Posterior vena cava (tissue), 2 donors: Measurements from ENCODE around the gene GLO1. TPM values are rescaled to one million over a fixed set of nuclear protein-coding genes. Genes with fewer than 3 reads are reported as not detected.
"Not testable (repeated sequence)": the region's sequence is repeated elsewhere in the genome, so short reads cannot be mapped to it uniquely, and the experiment has no call there.

Source experiments
- DNase-seq: peaks from one replicate; pipeline ENCODE4 v3.0.0-alpha.2; 2020; ENCODE audit warnings: low spot score
- intact Hi-C, 2 donors: fragments of 100-400 bp; cut with DNase I; formaldehyde crosslinking; loops; one replicate each; pipeline versions ENCODE4 v1.14.1 to v1.14.2; 2022 to 2023
- total RNA-seq, 2 donors: library from RNA; stranded (reverse); fragmentation: NEBNext Ultra II Directional; extraction: Animal tissue kit (Norgen Biotek cat#: 25700); gene quantifications; one replicate each; pipeline ENCODE4 v1.2.1, GENCODE V29; 2021
- donor health status: DM: yes; HTN: yes; CAD: no.
- donor health status: DM: yes; HTN: yes; CAD: no.

Gene GLO1
- total RNA-seq, 2 donors from 2014 or later = 40.3 to 53.4 TPM

DNA sequence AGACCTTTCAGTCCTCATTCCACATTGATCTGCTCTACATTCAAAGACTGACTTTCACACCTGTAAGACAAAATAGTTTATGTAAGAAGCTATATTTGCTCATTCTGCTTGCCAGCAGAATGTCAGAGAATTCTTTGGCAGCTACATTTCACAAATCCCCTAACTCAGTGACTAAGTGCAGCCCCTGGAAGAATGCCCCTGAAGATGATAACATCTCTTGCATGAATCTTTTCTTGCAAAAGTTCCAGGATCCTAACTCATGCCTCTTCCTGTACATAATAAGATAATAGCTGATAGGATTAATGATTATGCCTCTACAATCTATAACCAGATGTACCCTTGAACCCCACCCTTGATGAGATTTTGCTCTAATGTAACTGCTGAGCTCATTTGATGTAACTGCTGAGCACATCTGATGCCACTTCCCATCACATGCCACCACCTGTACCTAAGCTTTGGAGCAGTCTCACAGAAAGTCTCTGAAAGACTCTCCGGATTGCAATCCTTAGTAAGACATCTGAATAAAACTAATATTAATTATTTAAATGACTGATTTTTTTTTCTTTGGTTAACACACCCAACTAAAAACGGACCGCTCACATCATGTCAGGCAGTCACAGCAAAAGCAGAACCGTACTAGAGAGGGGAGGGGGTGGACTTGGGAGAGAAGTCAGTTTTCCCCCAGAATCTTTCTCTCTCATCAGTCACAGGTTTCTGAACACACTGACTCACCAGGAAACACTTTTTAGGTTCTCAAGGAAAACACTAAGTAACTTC is 11.5 kb upstream of the GLO1 start:
- intact Hi-C loops = no loop called here
- no peak for DNase-seq

DNA sequence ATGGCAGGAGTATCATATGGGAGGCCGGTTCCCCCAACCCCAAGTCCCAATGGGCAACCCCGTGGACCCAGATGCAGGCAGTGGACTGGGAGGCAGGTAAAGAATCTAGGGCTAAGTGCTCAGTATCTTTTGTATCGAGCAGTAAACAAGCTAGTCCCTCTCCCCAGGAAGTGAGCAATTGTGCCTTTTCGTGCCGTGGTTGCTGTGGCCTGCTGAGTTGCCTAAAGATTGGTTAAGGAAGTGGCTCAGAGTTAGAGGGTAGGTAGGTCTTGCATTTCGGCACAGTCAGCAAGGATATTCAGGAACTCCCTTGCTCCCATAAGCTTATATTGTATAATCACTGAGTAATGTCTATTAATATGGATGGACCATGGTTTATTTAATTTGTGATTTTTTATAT is 10.9 kb upstream of the GLO1 start:
- no peak for DNase-seq
- intact Hi-C loops = no loop called here

DNA sequence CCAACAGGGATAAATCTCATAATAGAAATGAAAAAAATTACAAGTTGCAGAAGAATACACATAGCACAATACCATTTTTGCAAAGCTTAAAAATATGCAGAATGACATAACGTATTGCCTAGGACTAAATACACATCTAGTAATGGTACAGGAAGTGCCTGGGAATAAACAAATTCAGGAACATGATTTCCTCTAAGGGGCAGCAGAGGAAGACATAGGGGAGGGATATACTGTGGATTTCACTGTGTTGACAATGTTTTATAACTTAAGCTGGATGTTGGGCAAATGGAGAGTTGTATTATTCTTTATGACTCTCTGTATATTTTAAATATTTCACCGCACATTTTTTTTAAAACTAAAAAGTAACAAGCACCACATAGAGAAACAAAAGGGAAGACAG is 5.6 kb upstream of the GLO1 start:
- DNase-seq = no peak
- intact Hi-C loops = no loop called here

DNA sequence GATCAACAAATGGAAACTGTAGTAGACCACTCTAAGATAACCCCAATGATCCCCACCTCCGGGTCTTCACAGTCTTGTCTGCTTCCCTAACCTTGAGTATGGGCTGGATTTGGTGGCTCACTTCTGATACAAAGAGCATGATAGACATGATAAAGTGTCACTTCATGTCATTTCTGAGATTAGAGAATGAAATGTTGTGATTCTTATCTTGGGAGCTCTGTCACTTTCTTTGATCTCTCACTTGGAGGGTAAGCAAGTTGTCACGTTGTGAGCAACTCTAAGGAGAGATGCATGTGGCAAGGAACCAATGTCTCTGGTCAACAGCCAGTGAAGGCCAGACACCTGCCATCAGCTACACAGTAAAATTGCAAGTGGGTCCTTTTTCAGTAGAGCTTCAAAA is 3.0 kb upstream of the GLO1 start:
- intact Hi-C loops = no loop called here
- DNase-seq = no peak

DNA sequence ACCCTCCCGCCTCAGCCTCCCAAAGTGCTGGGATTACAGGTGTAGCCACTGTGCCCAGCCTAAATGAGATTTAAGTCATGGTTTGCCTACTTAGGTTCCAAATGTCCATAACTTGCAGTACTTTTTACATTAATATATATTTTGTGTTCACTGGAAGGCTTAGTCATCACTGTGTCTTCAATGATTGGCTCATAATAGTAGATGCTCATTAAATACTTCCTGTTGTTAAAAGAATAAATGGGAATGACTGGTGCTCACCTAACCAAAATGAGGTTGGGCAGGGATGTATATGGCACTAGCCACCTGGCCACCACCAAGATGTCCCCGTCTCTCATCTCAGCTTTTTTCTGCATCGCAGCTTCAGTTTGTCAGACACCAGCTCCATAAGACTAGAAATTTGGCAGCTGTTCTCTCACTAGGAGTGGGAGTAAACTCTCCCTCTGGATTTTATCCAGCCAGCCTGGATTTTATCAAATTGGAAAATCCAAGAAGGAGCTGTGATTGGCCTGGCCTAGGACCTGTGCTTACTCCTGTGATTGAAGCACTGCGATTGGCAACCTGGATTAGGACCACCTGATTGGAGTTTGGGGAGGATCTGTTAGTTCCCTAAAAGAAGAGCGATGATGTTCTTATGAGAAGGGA is 1.1 kb upstream of the GLO1 start:
- intact Hi-C loops = no loop called here
- no peak for DNase-seq

DNA sequence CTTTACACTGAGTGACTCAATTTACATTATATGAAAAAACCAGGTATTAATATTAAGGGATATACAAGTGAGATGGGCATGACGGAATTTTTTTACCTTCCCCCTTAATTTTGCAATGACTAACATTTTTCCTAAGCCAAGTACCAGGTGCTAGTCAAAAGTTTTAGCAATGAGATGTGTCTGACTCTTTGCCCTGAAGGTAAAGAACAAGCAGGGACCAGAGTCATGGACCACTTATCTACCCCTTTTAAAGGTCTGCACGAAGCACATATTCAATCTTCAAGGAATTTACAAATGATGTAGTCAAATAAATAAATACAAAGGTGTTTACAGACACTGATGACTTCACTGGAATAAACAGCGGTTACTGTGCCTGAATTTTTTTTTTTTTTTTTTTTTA is 1.4 kb downstream of the GLO1 start:
- no peak for DNase-seq
- intact Hi-C loops = no loop called here

DNA sequence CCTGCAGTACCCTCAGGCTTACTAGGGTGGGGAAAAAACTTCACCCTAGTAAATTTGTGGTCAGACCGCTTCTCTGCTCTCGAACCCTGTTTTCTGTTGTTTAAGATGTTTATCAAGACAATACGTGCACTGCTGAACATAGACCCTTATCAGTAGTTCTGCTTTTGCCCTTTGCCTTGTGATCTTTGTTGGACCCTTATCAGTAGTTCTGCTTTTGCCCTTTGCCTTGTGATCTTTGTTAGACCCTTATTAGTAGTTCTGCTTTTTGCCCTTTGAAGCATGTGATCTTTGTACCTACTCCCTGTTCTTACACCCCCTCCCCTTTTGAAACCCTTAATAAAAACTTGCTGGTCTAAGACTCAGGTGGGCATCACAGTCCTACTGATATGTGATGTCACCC is 3.2 kb downstream of the GLO1 start:
- DNase-seq, intact Hi-C loops: not testable (repeated sequence)

DNA sequence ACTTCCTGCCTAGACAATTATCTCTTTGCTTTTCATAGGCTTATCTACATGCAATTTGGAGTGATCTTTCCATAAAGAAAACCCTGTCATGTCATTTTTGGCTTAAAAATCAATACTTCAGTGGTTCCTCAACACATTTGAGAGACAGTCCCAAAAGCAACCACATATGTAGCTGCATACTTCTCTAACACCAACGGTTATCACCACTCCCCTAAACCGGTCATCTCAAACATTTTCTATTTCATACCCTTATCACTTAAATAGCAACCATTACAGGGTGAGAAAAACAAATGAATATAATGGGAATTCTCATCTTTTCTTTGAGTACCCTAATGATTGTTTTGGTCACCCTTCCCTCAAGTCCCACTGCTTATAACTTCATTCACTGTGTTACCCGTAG is 5.1 kb downstream of the GLO1 start:
- intact Hi-C loops = no loop called here
- no peak for DNase-seq

DNA sequence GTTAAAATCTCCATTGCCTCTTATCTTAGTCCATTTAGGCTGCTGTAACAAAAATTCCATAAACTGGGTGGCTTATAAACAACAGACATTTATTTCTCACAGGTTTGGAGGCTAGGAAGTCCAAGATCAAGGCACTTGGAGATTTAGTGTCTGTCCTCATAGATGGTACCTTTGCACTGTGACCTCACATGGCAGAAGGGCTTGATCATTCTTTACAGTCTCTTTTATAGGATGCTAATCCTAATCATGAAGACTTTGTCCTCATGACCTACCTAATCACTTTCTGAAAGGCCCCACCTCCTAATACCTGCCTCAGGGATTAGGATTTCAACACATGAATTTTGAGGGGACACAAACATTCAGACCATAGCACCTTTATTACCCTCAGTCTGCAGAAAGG is 6.6 kb downstream of the GLO1 start:
- DNase-seq = no peak
- intact Hi-C loops = no loop called here

DNA sequence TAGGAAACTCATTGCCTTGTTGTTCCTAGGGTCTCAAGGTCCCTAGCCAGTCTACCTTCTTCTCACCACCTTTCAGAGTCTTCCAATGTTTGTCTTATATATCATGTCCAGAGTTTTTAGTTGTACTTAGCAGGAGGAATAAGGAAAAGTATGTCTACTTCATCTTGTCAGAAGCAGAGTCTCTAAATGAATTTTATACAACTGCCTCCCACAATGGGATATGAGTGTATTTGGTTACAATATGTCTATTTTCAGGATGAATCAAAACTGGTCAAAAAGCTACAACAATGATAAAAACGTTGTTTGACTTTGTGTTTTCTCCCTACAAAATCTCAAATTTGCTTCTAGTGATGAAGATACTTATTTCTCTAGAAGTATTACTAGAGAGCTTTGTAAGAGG is 7.0 kb downstream of the GLO1 start:
- DNase-seq = no peak
- intact Hi-C loops = no loop called here

DNA sequence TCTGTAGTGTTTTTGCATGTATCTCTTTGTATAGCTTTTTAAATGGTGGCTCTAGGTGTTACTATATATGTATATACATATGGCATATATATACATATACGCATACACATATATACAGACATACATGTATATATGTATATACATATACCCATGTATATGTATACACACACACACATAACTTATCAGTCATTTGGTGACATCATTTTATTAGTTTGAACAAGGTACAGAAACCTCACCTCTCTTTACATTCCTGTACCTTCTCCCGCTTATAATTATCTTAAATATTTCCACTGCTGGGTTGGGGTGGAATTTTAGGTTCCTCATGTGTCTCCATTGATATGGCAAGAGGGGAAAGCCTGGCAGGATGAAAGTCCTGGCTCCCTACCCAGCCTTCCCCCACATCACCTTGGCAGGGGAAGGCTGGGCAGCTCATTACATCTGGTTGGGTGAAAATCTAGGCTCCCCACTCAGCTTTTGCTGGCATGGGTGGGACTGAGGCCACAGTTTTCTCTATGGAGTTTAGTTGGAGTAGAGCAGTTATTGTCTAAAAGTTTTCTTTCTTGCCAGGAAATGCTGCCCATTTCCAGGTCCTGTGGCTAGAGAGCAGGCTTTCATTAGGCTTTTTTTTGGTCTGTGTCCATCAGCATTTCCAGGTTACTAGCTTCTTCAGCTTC is 7.6 kb downstream of the GLO1 start:
- intact Hi-C loops = no loop called here
- DNase-seq = no peak

DNA sequence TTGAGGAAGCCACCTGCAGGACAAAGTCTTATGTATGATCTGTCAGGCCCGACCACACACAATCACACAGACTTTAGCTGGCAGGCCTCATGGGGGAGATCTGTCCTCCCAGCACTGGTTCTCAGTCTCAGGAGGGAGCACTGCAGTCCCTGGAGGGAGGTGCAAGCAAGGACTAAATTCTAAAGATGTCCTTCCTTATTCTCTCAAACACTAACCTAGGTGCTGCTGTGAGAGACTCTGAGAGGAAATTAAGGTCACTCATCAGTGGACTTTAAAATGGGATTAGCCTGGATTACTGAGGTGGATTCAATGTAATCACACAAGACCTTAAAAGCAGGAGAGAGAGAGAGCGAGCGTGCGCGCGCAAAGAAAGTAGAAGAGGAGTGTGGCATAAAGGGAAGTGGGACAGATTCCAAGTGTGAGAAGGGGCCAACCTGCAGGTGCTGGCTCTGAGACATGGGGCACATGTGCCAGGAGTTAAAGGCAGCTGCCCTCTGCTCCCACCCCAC is 14.3 kb downstream of the GLO1 start:
- intact Hi-C loops = no loop called here
- no peak for DNase-seq

DNA sequence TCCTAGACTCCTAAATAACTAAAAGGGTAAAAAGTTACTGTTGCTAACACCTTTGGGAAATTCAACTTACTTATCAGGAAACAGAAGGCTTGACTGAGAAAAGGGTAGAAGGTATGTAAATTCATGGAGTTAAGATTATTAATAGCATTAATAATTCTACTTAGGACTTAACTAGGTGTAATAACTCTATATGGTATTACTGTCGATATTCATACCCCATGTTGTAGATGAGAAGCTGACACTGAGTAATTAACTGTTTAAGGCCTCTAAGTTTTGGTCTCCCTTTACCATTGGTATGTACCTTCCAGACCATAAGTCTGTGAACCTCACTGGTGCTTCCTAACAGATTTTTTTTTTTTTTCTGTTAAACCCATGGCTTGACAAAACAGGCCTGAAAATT is 15.4 kb downstream of the GLO1 start:
- DNase-seq = no peak
- intact Hi-C loops = no loop called here

DNA sequence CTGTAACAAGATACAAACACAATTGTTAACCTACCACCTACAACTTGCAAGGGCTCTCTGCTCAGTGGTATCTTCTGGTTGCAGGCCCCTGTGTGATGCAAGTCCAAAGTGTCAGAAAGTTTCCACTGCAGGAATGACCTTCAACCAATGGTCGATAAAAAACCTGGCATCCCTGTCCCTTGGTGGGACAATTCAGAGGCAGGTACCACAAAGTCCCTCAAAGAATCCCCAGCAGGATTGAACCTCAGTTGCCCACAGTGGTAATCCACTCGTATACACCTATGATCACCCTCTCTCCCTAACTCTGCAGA is 15.9 kb downstream of the GLO1 start:
- intact Hi-C loops = no loop called here
- no peak for DNase-seq

DNA sequence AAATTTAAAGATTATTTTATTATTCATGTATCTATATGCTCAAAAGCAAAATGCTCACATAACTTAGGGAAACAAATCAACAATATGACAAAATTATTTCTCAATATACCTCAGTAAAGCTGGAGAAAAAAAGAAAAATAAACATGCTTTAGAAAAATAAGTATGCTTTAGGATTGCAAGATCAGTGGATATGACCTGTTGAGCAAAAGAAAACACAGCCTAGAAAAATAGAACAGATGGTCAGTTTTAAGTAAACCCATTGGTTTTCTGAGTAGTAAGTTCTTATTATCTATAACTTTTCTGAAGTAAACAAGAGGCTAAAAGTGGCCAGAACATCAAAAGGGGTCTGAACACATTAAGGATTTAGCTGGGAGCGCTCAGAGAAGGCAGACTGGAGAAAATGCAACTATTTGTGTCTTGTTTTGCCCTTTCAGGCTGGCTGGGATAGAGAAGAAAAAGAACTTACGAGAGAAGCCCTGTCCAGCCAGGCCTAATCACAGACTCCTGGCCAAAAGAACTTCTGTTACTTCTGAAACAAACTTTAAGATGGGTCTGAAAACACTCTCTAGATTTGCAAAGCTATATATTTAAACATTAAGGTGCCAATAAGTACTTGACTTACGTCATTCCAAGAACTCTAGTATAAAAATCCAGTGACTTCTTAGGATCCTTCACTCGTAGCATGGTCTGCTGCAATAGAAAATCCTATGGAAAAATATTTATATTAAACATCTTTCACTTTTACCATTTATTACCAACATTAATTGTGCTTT is 16.5 kb downstream of the GLO1 start:
- intact Hi-C loops = no loop called here

DNA sequence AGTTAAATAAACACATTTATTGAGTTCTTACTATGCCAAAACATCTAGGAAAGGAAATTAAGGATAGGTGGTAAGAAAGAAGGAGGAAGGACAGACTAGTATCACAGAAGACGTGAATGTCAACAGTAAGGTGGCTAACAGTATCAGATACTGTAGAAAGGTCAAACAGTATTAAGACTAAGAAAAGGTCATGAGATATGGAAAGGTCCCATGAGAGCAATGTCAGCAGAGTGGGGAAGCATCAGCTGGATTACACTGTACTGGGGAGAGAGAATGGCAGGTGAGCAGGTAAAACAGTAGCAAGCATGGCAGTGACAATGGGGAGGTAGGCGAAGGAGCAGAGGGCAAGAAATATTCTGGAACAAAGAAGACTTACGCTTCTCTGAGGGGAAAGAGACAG is 18.0 kb downstream of the GLO1 start:
- DNase-seq = no peak
- intact Hi-C loops = no loop called here

More for the DNA sequence above, 16.5 kb downstream of the GLO1 start:
- no peak for DNase-seq

DNA sequence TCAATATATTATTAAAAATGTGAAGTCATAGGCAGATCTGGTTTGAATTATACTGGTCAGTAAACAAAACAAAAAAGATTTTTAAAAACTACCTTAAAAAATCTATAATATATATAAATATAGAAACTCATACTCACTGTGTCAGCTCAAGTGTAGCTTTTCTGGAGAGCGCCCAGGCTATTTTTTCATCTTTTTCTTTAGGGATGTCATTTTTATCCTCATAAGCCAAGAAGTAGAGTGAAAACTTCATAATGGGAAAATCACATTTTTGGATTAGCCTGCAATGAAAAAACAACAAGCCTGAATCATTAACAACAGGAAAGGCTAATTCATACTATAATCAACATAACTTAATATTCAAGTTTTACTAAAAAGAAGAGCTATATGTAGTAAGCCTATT is 18.7 kb downstream of the GLO1 start:
- no peak for DNase-seq

DNA sequence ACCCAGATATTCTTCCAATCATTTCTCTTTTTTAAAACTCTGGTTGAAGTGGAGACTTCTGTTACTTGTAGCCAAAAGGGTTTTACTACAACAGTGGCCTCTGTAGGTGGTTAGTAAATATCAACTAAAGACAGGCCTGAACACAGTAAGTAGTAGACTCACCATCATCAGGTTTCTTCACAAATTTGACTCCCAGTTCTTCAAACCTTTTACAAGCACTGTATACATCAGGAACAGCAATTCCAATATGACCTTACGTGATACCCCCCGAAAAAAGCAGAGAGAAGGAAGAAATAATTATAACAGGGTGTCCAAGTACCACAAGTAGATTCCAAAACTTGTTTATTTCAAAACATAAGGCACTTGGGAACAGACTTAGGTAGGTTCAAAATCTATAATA is 21.1 kb downstream of the GLO1 start:
- no peak for DNase-seq
- intact Hi-C loops = no loop called here

More for the DNA sequence above, 18.7 kb downstream of the GLO1 start:
- intact Hi-C loops = no loop called here

DNA sequence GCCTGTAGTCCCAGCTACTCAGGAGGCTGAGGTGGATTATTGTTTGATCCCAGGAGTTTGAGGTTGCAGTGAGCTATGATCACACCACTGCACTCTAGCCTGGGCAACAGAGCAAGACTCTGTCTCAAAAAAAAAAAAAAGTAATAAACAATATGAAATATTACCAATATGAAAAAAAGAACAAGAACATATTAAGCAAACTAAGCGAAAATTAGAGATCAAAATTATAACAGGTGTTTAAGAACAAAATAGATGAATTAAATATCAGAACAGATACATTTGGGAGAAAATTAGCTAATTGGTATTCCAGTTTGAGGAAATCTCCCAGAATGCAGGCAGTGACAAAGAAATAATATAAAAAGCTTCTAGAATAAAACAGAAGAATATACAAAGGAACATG is 23.3 kb downstream of the GLO1 start:
- DNase-seq = no peak
- intact Hi-C loops = no loop called here

DNA sequence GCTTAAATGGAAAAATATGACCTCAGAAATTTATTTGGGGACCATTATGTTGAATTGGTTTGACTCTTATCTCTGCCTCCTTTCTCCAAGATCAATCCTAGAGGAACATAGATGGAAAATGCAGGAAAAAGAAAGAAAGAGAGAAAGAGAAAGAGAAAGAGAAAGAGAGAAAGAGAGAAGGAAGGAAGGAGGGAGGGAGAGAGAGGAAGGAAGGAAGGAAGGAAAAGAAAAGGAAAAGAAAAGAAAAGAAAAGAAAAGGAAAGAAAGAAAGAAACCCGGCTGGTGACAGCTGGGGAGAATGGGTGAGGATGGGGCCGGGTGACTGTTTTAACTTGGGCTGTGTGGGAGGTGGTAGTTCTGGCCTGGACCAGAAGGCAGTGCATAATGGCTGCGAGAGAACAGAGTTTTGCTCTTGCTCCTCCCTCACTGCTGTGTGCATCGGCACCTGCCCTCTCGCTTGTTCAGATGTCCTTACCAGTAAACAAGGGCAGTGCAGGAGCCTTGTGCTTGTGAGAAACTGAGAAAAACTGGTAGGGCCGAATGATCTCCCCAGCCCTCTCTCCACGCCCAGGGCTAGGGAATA is 24.7 kb downstream of the GLO1 start:
- DNase-seq = no peak
- intact Hi-C loops = no loop called here
